Measurements from ENCODE around the gene GABRB1.

GRCh38 chr4:47217291-47217690 is 185.9 kb downstream of the GABRB1 start:
- TF ChIP-seq EZH2 (IDR thresholded peaks at IDR 0.05; ENCODE audit: borderline replicate concordance, low read length) (no peak), CTCF (IDR thresholded peaks at IDR 0.05; ENCODE audit: low read length) (no peak)
